ENCODE measurements around the gene ECHDC1.

The ECHDC1 gene

GRCh38 chr6:127383988-127384387, 40.6 kb upstream of the ECHDC1 start:
- Histone ChIP-seq H3K4me3 (ENCODE audit: low read depth, low read length) (no peak overlapping the region), H3K36me3 (no peaks in the 10 kb centered on the region), H3K27ac (no peak overlapping the region), H3K27me3 (ENCODE audit: insufficient read depth, low read depth, severe bottlenecking) (no peaks in the 10 kb centered on the region), H3K9me3 (ENCODE audit: severe bottlenecking) (no peaks in the 10 kb centered on the region)
- TF ChIP-seq CTCF (IDR thresholded peaks at IDR 0.05; ENCODE audit: low read depth, low read length), result no peak
- no peak for DNase-seq

GRCh38 chr6:127382413-127382812, 39.0 kb upstream of the ECHDC1 start:
- H3K27ac ChIP-seq, result no peak overlapping the region
- no peaks in the 10 kb centered on the region for H3K36me3 ChIP-seq
- no peak overlapping the region for H3K4me3 ChIP-seq (ENCODE audit: low read depth, low read length)
- DNase-seq, result no peak
- no peaks in the 10 kb centered on the region for H3K9me3 ChIP-seq (ENCODE audit: severe bottlenecking)
- H3K27me3 ChIP-seq (ENCODE audit: insufficient read depth, low read depth, severe bottlenecking), result no peaks in the 10 kb centered on the region
- no peak for TF ChIP-seq CTCF (IDR thresholded peaks at IDR 0.05; ENCODE audit: low read depth, low read length)

- no peaks in the 10 kb centered on the region for H3K36me3 ChIP-seq
- no peak overlapping the region for H3K27ac ChIP-seq
- H3K27me3 ChIP-seq (ENCODE audit: insufficient read depth, low read depth, severe bottlenecking), result no peaks in the 10 kb centered on the region
- DNase-seq, result no peak
- no peak for TF ChIP-seq CTCF (IDR thresholded peaks at IDR 0.05; ENCODE audit: low read depth, low read length)
- no peaks in the 10 kb centered on the region for H3K9me3 ChIP-seq (ENCODE audit: severe bottlenecking)
- H3K4me3 ChIP-seq (ENCODE audit: low read depth, low read length), result no peak overlapping the region
Measured at GRCh38 chr6:127381384-127381783, 38.0 kb upstream of the ECHDC1 start.

GRCh38 chr6:127376685-127377084, 33.3 kb upstream of the ECHDC1 start:
- H3K27me3 ChIP-seq (ENCODE audit: insufficient read depth, low read depth, severe bottlenecking), result no peaks in the 10 kb centered on the region
- no peak overlapping the region for H3K4me3 ChIP-seq (ENCODE audit: low read depth, low read length)
- H3K36me3 ChIP-seq, result no peaks in the 10 kb centered on the region
- H3K9me3 ChIP-seq (ENCODE audit: severe bottlenecking), result no peaks in the 10 kb centered on the region
- DNase-seq, result no peak
- H3K27ac ChIP-seq, result no peak overlapping the region
- no peak for TF ChIP-seq CTCF (IDR thresholded peaks at IDR 0.05; ENCODE audit: low read depth, low read length)

GRCh38 chr6:127367023-127367375, 23.6 kb upstream of the ECHDC1 start:
- no peak overlapping the region for H3K27ac ChIP-seq
- no peak for DNase-seq
- TF ChIP-seq CTCF (IDR thresholded peaks at IDR 0.05; ENCODE audit: low read depth, low read length), result no peak

GRCh38 chr6:127366282-127367022, 23.0 kb upstream of the ECHDC1 start:
- no peaks in the 10 kb centered on the region for H3K27me3 ChIP-seq (ENCODE audit: insufficient read depth, low read depth, severe bottlenecking)
- H3K36me3 ChIP-seq, result no peaks in the 10 kb centered on the region
- no peak for DNase-seq
- no peak overlapping the region for H3K27ac ChIP-seq
- no peak overlapping the region for H3K4me3 ChIP-seq (ENCODE audit: low read depth, low read length)
- TF ChIP-seq CTCF (IDR thresholded peaks at IDR 0.05; ENCODE audit: low read depth, low read length), result no peak
- H3K9me3 ChIP-seq (ENCODE audit: severe bottlenecking), result no peaks in the 10 kb centered on the region

More at GRCh38 chr6:127367023-127367375, 23.6 kb upstream of the ECHDC1 start:
- Histone ChIP-seq H3K36me3 (no peaks in the 10 kb centered on the region), H3K4me3 (ENCODE audit: low read depth, low read length) (no peak overlapping the region), H3K27me3 (ENCODE audit: insufficient read depth, low read depth, severe bottlenecking) (no peaks in the 10 kb centered on the region), H3K9me3 (ENCODE audit: severe bottlenecking) (no peaks in the 10 kb centered on the region)

All from WERI-Rb-1 (cell line).